Panc1 (cell line): Measurements from ENCODE around the gene SSNA1. TPM values are rescaled to one million over a fixed set of nuclear protein-coding genes. Genes with fewer than 3 reads are reported as not detected.
A peak's percentile ranks its signal among the peaks of the same experiment; 100 is the strongest.

Experiments used
- ATAC-seq: fragments of 200-7000 bp; cut with Tn5 transposase; 2 replicates; pipeline ENCODE4 v1.9.1; 2020; ENCODE audit warnings: mild to moderate bottlenecking, moderate library complexity
- BruUV-seq: library from RNA; stranded (reverse); fragments of 400-500 nt; replicated peaks from 2 replicates; lab custom pipeline; 2021; lab: Mats Ljungman, UMichigan
- CTCF ChIA-PET: fragments of 300-600 bp; sonication (Branson Sonifier 250); formaldehyde crosslinking; loops from one replicate; lab custom pipeline; 2022; ENCODE audit warnings: antibody characterized with exemption; lab: Charles Lee
- POLR2A ChIA-PET: fragments of 300-600 bp; sonication (Branson Sonifier 250); formaldehyde crosslinking; loops from one replicate; lab custom pipeline; 2022; ENCODE audit warnings: antibody characterized with exemption; lab: Charles Lee
- DNase-seq: peaks from one replicate; pipeline ENCODE4 v3.0.0-alpha.2; 2010; ENCODE audit warnings: low read depth, low spot score
- H3K27ac ChIP-seq: 2 replicates; pipeline ENCODE4 v1.5.1; 2011; ENCODE audit warnings: mild to moderate bottlenecking, low read length, inconsistent platforms
- H3K27me3 ChIP-seq: fragments of 200-500 bp; sonication (Bioruptor generic); 2 replicates; pipeline ENCODE4 v1.6.0; 2014; ENCODE audit warnings: low read length, inconsistent platforms; ENCODE audit not compliant: control insufficient read depth, insufficient read depth
- H3K36me3 ChIP-seq: fragments of 200-500 bp; sonication (Bioruptor generic); 2 replicates; pipeline ENCODE4 v1.5.1; 2014; ENCODE audit warnings: inconsistent platforms, mild to moderate bottlenecking, low read length, moderate library complexity; ENCODE audit not compliant: control insufficient read depth, insufficient read depth
- H3K4me1 ChIP-seq: 2 replicates; pipeline ENCODE4 v1.5.1; 2011; ENCODE audit warnings: inconsistent platforms, mild to moderate bottlenecking, low read length, moderate library complexity; ENCODE audit not compliant: control insufficient read depth, insufficient read depth
- H3K4me3 ChIP-seq, 2 experiments: 2 replicates each; pipeline ENCODE4 v1.5.1; 2011 to 2012; ENCODE audit warnings: low read depth in 2 of 2, low read length in 2 of 2, mild to moderate bottlenecking in 2 of 2, inconsistent platforms in 1 of 2, moderate library complexity in 1 of 2
- H3K9me3 ChIP-seq: fragments of 200-500 bp; sonication (Bioruptor generic); 2 replicates; pipeline ENCODE4 v1.5.1; 2014; ENCODE audit warnings: low read depth, mild to moderate bottlenecking, inconsistent platforms, low read length, moderate library complexity; ENCODE audit not compliant: control insufficient read depth, insufficient read depth
- POLR2AphosphoS5 ChIP-seq: IDR thresholded peaks from 2 replicates; pipeline ENCODE4 v1.6.1; 2012; ENCODE audit warnings: mild to moderate bottlenecking, low read depth, low read length, moderate library complexity
- SIN3A ChIP-seq: IDR thresholded peaks from 2 replicates; pipeline ENCODE4 v1.6.1; 2012; ENCODE audit warnings: low read depth, mild to moderate bottlenecking, low read length, moderate library complexity, borderline replicate concordance; ENCODE audit not compliant: insufficient read depth
- TCF7L2 ChIP-seq: IDR thresholded peaks from 2 replicates; pipeline ENCODE4 v1.6.1; 2011; ENCODE audit warnings: mild to moderate bottlenecking, low read depth, low read length, inconsistent platforms
- in situ Hi-C: cut with HindIII; loops from 2 replicates; pipeline ENCODE4 v1.10.0; 2016; ENCODE audit warnings: low sequenced_read_pairs, low pct_unique_long_range_greater_than_20kb
- intact Hi-C: fragments of 100-400 bp; cut with micrococcal nuclease; formaldehyde crosslinking; loops from one replicate; pipeline ENCODE4 v1.10.0; 2022; ENCODE audit not compliant: unreplicated experiment
- total RNA-seq: library from RNA; stranded (reverse); gene quantifications from one replicate; pipeline ENCODE4 v1.2.1, GENCODE V29; 2021; ENCODE audit not compliant: unreplicated experiment
- TF ChIP-seq, protein P1 (sequence below): fragments of 450-650 bp; IDR thresholded peaks from 2 replicates; pipeline ENCODE4 v1.5.1; 2017; ENCODE audit warnings: mild to moderate bottlenecking
- TF ChIP-seq, protein P2 (sequence below), 2 experiments: IDR thresholded peaks; 2 replicates each; pipeline ENCODE4 v1.6.1; 2011 to 2012; ENCODE audit warnings: low read depth in 2 of 2, control low read depth in 1 of 2, low read length in 1 of 2, mild to moderate bottlenecking in 1 of 2, moderate library complexity in 1 of 2; ENCODE audit not compliant: insufficient read depth in 1 of 2

The SSNA1 gene
- total RNA-seq, 1 experiment from 2014 or later: 86.9 TPM

DNA sequence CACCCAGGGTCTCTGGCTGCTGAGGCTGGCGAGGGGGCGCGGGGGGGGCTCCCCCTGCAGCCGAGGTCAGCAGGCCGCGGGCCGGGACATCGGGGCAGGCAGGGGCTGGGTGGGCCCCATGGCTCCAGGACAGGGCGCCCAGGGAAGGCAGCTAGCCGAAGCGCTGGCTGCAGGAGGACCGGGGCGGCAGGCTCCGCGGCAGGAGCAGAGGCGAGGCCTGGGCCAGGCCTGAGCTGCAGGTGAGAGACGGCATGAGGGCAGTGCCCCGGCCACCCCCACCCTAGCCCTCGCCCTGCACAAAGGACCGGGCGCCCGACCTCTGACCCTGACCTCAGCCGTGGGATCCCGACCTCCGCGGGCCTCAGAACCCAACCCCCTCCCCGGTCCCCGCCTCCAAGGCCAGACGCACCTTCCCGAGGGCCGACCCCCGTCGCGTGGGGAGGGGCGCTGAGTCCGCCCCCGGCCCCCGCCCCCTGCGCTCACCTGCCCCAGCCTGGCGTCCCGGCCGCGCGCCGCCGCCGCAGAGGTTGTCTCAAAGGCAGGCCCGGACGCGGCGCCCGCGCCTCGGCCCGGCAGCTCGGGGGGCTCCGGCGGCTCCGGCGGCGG, 33.1 kb downstream of the SSNA1 start:
- in situ Hi-C loops: no loop called here
- no peak for TF ChIP-seq TCF7L2
- TF ChIP-seq, protein P1, sequence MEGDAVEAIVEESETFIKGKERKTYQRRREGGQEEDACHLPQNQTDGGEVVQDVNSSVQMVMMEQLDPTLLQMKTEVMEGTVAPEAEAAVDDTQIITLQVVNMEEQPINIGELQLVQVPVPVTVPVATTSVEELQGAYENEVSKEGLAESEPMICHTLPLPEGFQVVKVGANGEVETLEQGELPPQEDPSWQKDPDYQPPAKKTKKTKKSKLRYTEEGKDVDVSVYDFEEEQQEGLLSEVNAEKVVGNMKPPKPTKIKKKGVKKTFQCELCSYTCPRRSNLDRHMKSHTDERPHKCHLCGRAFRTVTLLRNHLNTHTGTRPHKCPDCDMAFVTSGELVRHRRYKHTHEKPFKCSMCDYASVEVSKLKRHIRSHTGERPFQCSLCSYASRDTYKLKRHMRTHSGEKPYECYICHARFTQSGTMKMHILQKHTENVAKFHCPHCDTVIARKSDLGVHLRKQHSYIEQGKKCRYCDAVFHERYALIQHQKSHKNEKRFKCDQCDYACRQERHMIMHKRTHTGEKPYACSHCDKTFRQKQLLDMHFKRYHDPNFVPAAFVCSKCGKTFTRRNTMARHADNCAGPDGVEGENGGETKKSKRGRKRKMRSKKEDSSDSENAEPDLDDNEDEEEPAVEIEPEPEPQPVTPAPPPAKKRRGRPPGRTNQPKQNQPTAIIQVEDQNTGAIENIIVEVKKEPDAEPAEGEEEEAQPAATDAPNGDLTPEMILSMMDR: no peak
- TF ChIP-seq, protein P2, sequence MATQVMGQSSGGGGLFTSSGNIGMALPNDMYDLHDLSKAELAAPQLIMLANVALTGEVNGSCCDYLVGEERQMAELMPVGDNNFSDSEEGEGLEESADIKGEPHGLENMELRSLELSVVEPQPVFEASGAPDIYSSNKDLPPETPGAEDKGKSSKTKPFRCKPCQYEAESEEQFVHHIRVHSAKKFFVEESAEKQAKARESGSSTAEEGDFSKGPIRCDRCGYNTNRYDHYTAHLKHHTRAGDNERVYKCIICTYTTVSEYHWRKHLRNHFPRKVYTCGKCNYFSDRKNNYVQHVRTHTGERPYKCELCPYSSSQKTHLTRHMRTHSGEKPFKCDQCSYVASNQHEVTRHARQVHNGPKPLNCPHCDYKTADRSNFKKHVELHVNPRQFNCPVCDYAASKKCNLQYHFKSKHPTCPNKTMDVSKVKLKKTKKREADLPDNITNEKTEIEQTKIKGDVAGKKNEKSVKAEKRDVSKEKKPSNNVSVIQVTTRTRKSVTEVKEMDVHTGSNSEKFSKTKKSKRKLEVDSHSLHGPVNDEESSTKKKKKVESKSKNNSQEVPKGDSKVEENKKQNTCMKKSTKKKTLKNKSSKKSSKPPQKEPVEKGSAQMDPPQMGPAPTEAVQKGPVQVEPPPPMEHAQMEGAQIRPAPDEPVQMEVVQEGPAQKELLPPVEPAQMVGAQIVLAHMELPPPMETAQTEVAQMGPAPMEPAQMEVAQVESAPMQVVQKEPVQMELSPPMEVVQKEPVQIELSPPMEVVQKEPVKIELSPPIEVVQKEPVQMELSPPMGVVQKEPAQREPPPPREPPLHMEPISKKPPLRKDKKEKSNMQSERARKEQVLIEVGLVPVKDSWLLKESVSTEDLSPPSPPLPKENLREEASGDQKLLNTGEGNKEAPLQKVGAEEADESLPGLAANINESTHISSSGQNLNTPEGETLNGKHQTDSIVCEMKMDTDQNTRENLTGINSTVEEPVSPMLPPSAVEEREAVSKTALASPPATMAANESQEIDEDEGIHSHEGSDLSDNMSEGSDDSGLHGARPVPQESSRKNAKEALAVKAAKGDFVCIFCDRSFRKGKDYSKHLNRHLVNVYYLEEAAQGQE (IDR thresholded peaks at IDR 0.05; ENCODE audit: insufficient read depth in 1 of 2, low read depth in 2 of 2, low read length in 1 of 2): no peak
- no peak for TF ChIP-seq SIN3A
- no peak for TF ChIP-seq POLR2AphosphoS5
- ChIA-PET CTCF (no interaction called here), POLR2A (no interaction called here)
- no peak for DNase-seq
- peaks cover 2% of the 10 kb centered on the region; the same call in 1 of the 2 replicates for H3K36me3 ChIP-seq
- intact Hi-C loops: no loop called here
- no peak for ATAC-seq
- H3K27me3 ChIP-seq: no peaks in the 10 kb centered on the region
- H3K4me1 ChIP-seq: peaks cover 25% of the 10 kb centered on the region
- peak overlapping the region; percentile 23 to 67; a peak in 3 of 4 replicates for H3K4me3 ChIP-seq
- BruUV-seq: no TSS peak
- no peak overlapping the region for H3K27ac ChIP-seq
- no peaks in the 10 kb centered on the region for H3K9me3 ChIP-seq

DNA sequence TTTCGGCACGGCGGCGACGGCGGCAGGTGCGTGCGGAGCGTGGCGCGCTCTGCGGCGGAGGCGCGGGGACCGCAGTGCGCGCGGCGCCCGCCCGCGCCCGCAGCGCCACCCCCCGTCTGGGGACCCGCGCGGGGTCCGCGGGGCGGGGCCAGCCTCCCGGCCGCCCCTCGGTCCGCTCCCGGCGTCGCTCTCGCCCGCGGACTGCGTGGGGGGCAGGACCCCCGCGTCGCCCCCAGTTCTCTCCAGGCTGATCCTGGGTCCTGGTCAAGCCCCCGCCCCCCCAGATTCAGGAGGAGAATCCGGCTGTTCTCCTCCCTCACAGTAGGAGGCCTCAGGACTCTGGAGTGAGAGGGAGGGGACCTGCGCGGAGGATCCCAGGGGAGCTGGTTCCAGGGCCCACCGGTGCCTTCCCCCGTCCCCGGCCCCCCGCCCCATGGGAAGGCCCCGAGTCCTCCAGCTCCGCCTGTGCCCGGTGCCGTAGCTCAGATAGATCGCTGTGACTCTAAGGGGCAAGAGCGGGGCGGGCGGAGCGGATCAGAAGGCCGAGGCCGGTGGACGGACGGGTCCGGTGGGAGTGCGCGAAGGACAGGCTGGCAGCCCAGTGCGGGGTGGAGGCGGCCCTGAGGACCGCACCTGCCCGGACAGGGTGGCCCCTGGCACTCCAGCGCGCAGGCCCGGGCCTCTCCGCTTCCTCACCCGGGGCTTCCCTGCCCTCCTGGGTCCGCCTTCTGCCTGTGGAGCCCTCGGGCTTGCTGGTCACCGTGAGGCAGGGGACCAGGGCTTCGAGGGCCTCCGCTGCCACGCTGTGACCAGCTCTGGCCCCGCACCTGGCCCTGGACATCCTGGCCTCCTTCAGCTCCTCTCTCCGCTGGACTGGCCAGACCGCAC, 34.0 kb downstream of the SSNA1 start, which contains the start of gene RNF208:
RNF208 (minus strand) TSS at position 51 of the 888 bp plus-strand sequence. CDS start 1,028 bp downstream, outside the sequence.
- Histone ChIP-seq H3K36me3 (peaks cover 2% of the 10 kb centered on the region; the same call in 1 of the 2 replicates), H3K9me3 (no peaks in the 10 kb centered on the region), H3K4me1 (peaks cover 24% of the 10 kb centered on the region), H3K4me3 (peak within 1 kb of the TSS; percentile 50 to 67), H3K27ac (peak within 1 kb of the TSS; percentile 69; the same call in 1 of the 2 replicates), H3K27me3 (no peaks in the 10 kb centered on the region)
- in situ Hi-C loops (no loop called here), intact Hi-C loops (no loop called here)
- no peak for DNase-seq
- no TSS peak for BruUV-seq
- ChIA-PET POLR2A (no interaction called here), CTCF (no interaction called here)
- TF ChIP-seq, protein P2 (IDR thresholded peaks at IDR 0.05; ENCODE audit: insufficient read depth in 1 of 2, low read depth in 2 of 2, low read length in 1 of 2): no peak
- no peak for TF ChIP-seq SIN3A
- no peak for TF ChIP-seq POLR2AphosphoS5
- TF ChIP-seq, protein P1: no peak
- no peak for TF ChIP-seq TCF7L2
- peak; percentile 7 for ATAC-seq
